Measurements from ENCODE around the gene CZIB. TPM values are rescaled to one million over a fixed set of nuclear protein-coding genes. Genes with fewer than 3 reads are reported as not detected.
A peak's percentile ranks its signal among the peaks of the same experiment; 100 is the strongest.

The CZIB gene
- total and polyA plus RNA-seq, 2 of the 13 experiments (the other 11 are each of a cell fraction or from before 2014, with no cell fraction given), result 49.2 to 67.0 TPM

GRCh38 chr1:53220171-53220961 lies at the start of gene CZIB (continued):
- no peak for TF ChIP-seq ZNF407 (CRISPR knock-in tag; IDR thresholded peaks at IDR 0.05; ENCODE audit: not compliant biosample characterization)
- peak; percentile 96 to 97 for TF ChIP-seq POLR2A (IDR thresholded peaks at IDR 0.05; ENCODE audit: insufficient read depth in 1 of 2, low read depth in 2 of 2, low read length in 2 of 2)
- no peak for TF ChIP-seq MLLT10 (CRISPR knock-in tag; IDR thresholded peaks at IDR 0.05)
- TF ChIP-seq, protein P1, sequence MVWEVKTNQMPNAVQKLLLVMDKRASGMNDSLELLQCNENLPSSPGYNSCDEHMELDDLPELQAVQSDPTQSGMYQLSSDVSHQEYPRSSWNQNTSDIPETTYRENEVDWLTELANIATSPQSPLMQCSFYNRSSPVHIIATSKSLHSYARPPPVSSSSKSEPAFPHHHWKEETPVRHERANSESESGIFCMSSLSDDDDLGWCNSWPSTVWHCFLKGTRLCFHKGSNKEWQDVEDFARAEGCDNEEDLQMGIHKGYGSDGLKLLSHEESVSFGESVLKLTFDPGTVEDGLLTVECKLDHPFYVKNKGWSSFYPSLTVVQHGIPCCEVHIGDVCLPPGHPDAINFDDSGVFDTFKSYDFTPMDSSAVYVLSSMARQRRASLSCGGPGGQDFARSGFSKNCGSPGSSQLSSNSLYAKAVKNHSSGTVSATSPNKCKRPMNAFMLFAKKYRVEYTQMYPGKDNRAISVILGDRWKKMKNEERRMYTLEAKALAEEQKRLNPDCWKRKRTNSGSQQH (CRISPR knock-in tag; IDR thresholded peaks at IDR 0.05; ENCODE audit: low read depth), result peak; percentile 69; the same call in 1 of the 2 replicates
- peak; percentile 89 for TF ChIP-seq ZNF350 (CRISPR knock-in tag; IDR thresholded peaks at IDR 0.05; ENCODE audit: borderline replicate concordance, low read depth)
- no peak for TF ChIP-seq RFX5 (IDR thresholded peaks at IDR 0.05; ENCODE audit: low read depth, low read length)
- TF ChIP-seq MYNN (CRISPR knock-in tag; IDR thresholded peaks at IDR 0.05; ENCODE audit: low read depth), result no peak
- peak; percentile 89 for TF ChIP-seq HOXA9 (CRISPR knock-in tag; IDR thresholded peaks at IDR 0.05; ENCODE audit: borderline replicate concordance)
- no peak for TF ChIP-seq ZNF597 (CRISPR knock-in tag; IDR thresholded peaks at IDR 0.05)
- TF ChIP-seq ARID4A (CRISPR knock-in tag; IDR thresholded peaks at IDR 0.05; ENCODE audit: borderline replicate concordance), result peak; percentile 97
- TF ChIP-seq RAD51 (IDR thresholded peaks at IDR 0.05; ENCODE audit: borderline replicate concordance), result no peak
- TF ChIP-seq ZNF713 (CRISPR knock-in tag; IDR thresholded peaks at IDR 0.05), result no peak
- TF ChIP-seq TCF12 (IDR thresholded peaks at IDR 0.05), result no peak
- peak; percentile 66; the same call in 1 of the 2 replicates for TF ChIP-seq TCF12 (CRISPR knock-in tag; IDR thresholded peaks at IDR 0.05)

Data from HepG2 (cell line).